CD4-positive, alpha-beta T cell treated with Interleukin-1 beta for 1 hour (primary cell): ENCODE data around the gene JAGN1.
"Not testable (repeated sequence)": the region's sequence is repeated elsewhere in the genome, so short reads cannot be mapped to it uniquely, and the experiment has no call there.

Experiments
- DNase-seq, 2 donors: peaks; one replicate each; pipeline ENCODE4 v3.0.0-alpha.2; 2020 to 2022

Gene JAGN1

GRCh38 chr3:9869955-9870354 is 20.5 kb upstream of the JAGN1 start:
- DNase-seq: no peak

GRCh38 chr3:9870978-9871377 is 19.4 kb upstream of the JAGN1 start:
- no peak for DNase-seq

- not testable (repeated sequence) for DNase-seq
Measured at GRCh38 chr3:9872067-9872466, 18.3 kb upstream of the JAGN1 start.

GRCh38 chr3:9875448-9875847 is 15.0 kb upstream of the JAGN1 start:
- no peak for DNase-seq

GRCh38 chr3:9876255-9876654 is 14.2 kb upstream of the JAGN1 start:
- DNase-seq: not testable (repeated sequence)

- no peak for DNase-seq
Measured at GRCh38 chr3:9876991-9877390, 13.4 kb upstream of the JAGN1 start.

GRCh38 chr3:9878700-9879099 is 11.7 kb upstream of the JAGN1 start:
- DNase-seq: no peak

GRCh38 chr3:9879830-9880549 is 10.4 kb upstream of the JAGN1 start, which contains the start of gene CIDEC:
TSS of gene CIDEC (minus strand) at chr3:9880253. CDS start at chr3:9878486, 1,767 bp downstream.
- no peak for DNase-seq

GRCh38 chr3:9881441-9881840 is 9.0 kb upstream of the JAGN1 start:
- no peak for DNase-seq

GRCh38 chr3:9883706-9884554 is 6.5 kb upstream of the JAGN1 start:
- DNase-seq: no peak

GRCh38 chr3:9884555-9885165 is 5.8 kb upstream of the JAGN1 start:
- DNase-seq: no peak

- no peak for DNase-seq
Measured at GRCh38 chr3:9886328-9886727, 4.1 kb upstream of the JAGN1 start.

- no peak for DNase-seq
Measured at GRCh38 chr3:9887480-9887879, 2.9 kb upstream of the JAGN1 start.

- DNase-seq: no peak
Measured at GRCh38 chr3:9888540-9888939, 1.9 kb upstream of the JAGN1 start.

GRCh38 chr3:9889405-9889804 is 1.0 kb upstream of the JAGN1 start:
- no peak for DNase-seq

GRCh38 chr3:9891072-9891622 is 737 bp downstream of the JAGN1 start:
- DNase-seq: no peak

- no peak for DNase-seq
Measured at GRCh38 chr3:9893739-9894138, 3.3 kb downstream of the JAGN1 start.

- DNase-seq: not testable (repeated sequence)
Measured at GRCh38 chr3:9895715-9896114, 5.3 kb downstream of the JAGN1 start.

- DNase-seq: not testable (repeated sequence)
Measured at GRCh38 chr3:9896755-9897407, 6.5 kb downstream of the JAGN1 start.

GRCh38 chr3:9897408-9898372 is 7.3 kb downstream of the JAGN1 start:
- no peak for DNase-seq

- no peak for DNase-seq
Measured at GRCh38 chr3:9898467-9899241, 8.2 kb downstream of the JAGN1 start.
